NK-92 (cell line): ENCODE data around the gene PTPRF.

Experiments
- DNase-seq: peaks from one replicate; lab custom pipeline; 2025; ENCODE audit not compliant: unreplicated experiment; lab: John Stamatoyannopoulos, UW

The PTPRF gene

GRCh38 chr1:43512681-43513080, 18.0 kb upstream of the PTPRF start:
- DNase-seq: no peak

- DNase-seq: no peak
These were observed 17.1 kb upstream of the PTPRF start for GRCh38 chr1:43513471-43514173.

- no peak for DNase-seq
These were observed 11.6 kb upstream of the PTPRF start for GRCh38 chr1:43518935-43519686.

GRCh38 chr1:43520100-43520778, 10.4 kb upstream of the PTPRF start:
- no peak for DNase-seq

DNA sequence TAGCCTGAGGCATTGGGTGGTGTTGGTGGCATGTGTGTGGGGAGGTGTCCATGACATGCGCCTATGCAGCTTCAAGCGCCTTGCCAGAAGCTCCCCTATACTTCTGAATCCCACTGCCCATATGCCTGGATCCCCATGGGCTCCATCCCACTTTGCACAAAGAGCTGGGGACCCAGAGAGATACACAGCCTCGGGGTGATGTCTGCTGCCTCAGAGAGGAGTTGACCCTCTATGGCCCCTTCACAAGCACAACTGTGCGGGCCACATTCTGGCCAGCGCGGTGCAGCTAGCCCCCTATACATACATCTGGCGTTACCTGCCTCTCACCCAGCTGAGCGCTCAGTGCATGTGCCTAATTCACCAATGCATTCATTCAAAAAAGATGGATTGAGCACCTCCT, 9.6 kb upstream of the PTPRF start:
- DNase-seq: no peak

DNA sequence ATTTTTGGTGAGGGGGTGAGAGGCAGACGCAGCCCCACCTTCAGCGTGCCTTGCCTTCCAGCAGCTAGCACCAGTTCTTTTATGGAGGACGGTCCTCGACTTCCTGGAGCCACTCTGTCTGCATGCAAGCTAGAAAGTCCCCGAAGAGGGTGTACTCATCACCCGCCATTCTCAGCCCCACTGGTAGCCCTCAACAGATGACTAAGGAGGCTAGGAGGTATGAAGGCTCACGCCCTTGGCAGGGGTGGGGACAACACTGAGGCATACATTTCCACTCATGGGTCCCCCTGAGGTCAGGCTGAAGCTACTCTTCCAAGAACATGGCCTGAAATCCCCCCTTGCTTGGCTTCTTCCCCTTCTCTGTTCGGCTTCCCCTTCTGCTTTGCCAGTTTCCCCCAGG, 8.9 kb upstream of the PTPRF start:
- no peak for DNase-seq

GRCh38 chr1:43522431-43522775, 8.3 kb upstream of the PTPRF start:
- no peak for DNase-seq

DNA sequence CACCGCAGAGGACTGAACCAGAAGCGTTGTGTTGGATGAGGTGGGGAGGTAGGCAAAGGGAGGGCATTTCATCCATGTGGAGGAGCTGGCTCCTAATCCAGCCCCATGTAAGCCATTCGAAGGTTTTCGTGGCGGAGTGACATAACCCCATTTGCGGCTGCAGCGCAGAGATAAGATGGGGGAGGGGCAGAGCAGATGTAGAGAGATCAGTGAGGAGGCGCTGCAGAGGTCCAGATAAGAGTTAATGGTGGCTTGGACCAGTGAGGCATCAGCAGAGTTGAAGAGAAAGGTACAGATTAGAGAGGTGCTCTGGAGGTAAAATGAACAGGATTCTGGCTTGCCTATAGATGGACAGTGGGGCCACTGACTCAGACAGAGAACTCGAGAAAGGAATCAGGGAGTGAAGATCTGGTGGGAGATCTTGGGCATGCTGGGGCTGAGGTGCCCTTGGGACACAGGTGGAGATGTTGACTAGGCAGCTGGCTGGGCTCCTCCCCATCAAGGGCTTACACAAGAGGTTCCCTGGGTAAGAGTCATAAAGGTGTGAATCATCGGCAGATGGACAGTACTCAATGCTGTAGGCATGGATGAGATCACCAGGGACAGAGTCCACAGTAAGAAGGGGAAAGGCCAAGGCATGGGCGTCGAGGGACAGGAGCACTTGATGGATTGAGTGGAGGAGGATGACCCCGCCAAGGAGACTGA, 7.8 kb upstream of the PTPRF start:
- no peak for DNase-seq

- DNase-seq: no peak
These were observed 5.9 kb upstream of the PTPRF start for GRCh38 chr1:43524804-43525203.

- no peak for DNase-seq
These were observed 4.7 kb upstream of the PTPRF start for GRCh38 chr1:43526002-43526401.

DNA sequence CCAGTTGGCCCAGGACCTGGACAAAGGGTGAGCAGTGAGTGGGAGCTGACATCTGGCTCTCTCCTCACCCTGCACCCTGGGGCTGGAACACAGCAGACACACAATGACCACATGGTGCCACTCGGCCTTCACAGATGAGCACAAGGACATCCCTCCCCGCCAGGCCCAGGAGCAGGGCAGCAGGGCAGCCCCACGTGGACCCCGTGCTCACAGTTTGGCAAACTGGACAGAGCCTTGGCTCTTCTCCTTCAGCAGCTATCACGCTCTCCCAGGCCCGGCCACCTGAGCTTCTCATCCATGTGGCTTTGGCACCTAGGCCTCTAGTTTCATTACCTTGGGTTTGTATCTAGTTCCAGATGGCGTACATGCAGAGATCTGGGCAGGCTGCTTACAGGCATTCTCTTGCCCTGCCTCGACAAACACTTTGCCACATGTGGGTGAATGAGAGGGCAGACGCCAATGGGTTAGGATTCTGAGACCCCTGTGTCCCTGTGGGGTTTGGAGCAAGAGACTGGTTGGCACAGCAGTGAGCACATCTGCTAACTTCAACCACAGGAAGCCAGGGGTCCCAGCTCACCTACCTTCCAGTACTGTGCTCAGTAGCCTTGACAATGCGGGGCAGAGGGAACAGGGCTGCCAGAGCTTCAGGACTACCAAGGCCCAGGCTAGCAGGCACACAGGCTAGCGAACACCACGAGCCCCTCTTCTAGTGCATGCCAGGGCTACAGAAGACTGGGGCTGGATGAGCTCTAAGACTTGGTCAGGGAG, 3.4 kb upstream of the PTPRF start:
- DNase-seq: no peak

DNA sequence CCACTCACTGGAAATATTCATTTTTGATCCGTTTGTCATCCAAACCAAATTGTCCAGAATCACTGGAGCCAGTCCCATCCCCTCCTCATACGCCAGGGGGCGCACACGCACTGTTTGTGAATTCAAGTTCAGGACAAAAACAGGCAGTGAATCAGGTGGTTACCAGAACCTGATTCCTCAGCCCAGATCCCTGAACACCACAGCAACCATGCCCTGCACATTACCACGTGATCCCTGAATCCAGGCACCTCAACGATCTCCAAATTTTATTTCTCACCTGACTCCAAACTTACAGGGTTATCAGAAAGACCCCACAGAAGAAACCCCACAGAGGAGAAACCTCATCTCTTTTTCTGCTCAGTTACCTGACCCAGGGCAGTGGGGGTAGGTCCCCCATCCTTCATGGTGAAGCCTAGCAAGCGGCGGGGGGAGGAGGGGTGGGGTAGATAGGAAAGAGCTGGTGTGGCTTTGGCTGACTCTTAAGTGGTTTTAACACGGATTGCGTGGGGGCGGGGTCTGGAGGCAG, 1.4 kb upstream of the PTPRF start:
- DNase-seq: no peak

- no peak for DNase-seq
These were observed 623 bp downstream of the PTPRF start for GRCh38 chr1:43531107-43531905.

- no peak for DNase-seq
These were observed 1.4 kb downstream of the PTPRF start for GRCh38 chr1:43531906-43532584.

GRCh38 chr1:43532716-43533115, 2.0 kb downstream of the PTPRF start:
- DNase-seq: no peak

- no peak for DNase-seq
These were observed 2.9 kb downstream of the PTPRF start for GRCh38 chr1:43533584-43533983.

DNA sequence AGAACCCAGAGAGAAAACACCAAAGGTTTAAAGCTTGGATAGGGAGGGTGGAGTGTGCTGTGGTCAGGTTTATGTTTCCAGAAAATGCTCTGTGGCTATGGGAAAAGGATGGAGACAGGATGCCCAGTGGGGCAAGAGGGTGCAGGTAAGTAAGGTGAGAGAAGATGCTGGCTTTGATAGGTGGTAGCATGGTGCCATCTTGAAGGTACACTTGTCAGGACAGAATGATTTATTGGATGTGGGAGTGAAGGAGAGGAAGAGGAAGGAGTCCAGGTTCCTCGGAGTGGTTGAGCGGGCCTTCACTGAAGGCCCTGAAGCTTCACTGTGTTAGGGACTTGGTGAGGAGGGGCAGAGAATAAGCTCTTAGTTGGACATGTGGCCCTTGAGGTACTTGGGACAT, 3.6 kb downstream of the PTPRF start:
- DNase-seq: no peak

DNA sequence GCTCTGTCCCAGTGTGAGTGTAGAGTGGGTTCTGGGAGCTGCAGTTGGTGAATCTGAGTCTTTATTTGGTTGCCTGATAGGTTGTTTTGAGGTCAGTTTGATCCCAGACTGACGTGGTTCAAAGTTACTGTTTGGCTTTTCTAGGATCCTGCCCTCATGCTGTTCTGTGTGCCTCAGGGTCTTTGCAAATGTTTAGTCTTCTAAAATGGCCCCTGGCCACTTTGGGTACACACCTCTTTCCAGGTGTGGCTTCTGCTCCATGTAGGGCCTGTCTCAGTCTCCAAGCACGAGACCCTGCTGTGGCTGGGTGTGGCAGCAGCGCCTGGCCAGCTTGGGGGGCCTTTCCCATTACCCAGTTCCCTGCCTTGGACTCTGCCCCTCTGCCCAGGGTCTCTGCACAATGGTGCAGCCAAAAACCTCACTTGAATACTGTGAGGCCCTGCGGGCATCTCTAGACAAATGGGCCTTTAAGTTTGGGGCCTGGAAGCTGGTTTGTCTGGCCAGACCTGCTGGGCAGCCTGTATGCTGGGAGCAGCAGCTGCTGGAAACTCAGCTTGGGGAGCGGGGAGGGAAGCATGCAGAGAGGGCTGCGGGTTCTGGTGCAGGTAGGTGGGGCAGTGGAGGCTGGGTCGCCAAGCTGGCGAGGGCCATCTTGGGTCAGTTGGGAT, 5.6 kb downstream of the PTPRF start:
- no peak for DNase-seq

GRCh38 chr1:43536864-43537358, 6.2 kb downstream of the PTPRF start:
- no peak for DNase-seq
